ENCODE measurements around the gene ANKRD34B. TPM values are rescaled to one million over a fixed set of nuclear protein-coding genes. Genes with fewer than 3 reads are reported as not detected.

The ANKRD34B gene
- total RNA-seq, 1 donor from 2014 or later = 0.17 TPM

- H3K27me3 Mint-ChIP-seq = no peaks in the 10 kb centered on the region
- DNase-seq (ENCODE audit: low spot score, unreplicated experiment) = no peak
- TF ChIP-seq CTCF (IDR thresholded peaks at IDR 0.05; ENCODE audit: unreplicated experiment) = no peak
- H3K27ac Mint-ChIP-seq = no peak overlapping the region
- no peaks in the 10 kb centered on the region for H3K36me3 Mint-ChIP-seq (ENCODE audit: insufficient read depth)
- H3K4me3 Mint-ChIP-seq (ENCODE audit: low read depth) = no peak overlapping the region
- no peaks in the 10 kb centered on the region for H3K9me3 Mint-ChIP-seq (ENCODE audit: low read depth)
- no peaks in the 10 kb centered on the region for H3K4me1 Mint-ChIP-seq (ENCODE audit: low read depth)
Measured at GRCh38 chr5:80594810-80595209, 24.7 kb upstream of the ANKRD34B start.

GRCh38 chr5:80592761-80593160 lies 22.7 kb upstream of the ANKRD34B start:
- H3K36me3 Mint-ChIP-seq (ENCODE audit: insufficient read depth) = no peaks in the 10 kb centered on the region
- H3K4me1 Mint-ChIP-seq (ENCODE audit: low read depth) = no peaks in the 10 kb centered on the region
- H3K27me3 Mint-ChIP-seq = no peaks in the 10 kb centered on the region
- H3K27ac Mint-ChIP-seq = no peak overlapping the region
- no peak overlapping the region for H3K4me3 Mint-ChIP-seq (ENCODE audit: low read depth)
- H3K9me3 Mint-ChIP-seq (ENCODE audit: low read depth) = no peaks in the 10 kb centered on the region
- no peak for TF ChIP-seq CTCF (IDR thresholded peaks at IDR 0.05; ENCODE audit: unreplicated experiment)
- no peak for DNase-seq (ENCODE audit: low spot score, unreplicated experiment)

GRCh38 chr5:80592105-80592504 lies 22.0 kb upstream of the ANKRD34B start:
- DNase-seq (ENCODE audit: low spot score, unreplicated experiment) = no peak
- Mint-ChIP-seq H3K27ac (no peak overlapping the region), H3K4me3 (ENCODE audit: low read depth) (no peak overlapping the region), H3K4me1 (ENCODE audit: low read depth) (no peaks in the 10 kb centered on the region), H3K9me3 (ENCODE audit: low read depth) (no peaks in the 10 kb centered on the region), H3K36me3 (ENCODE audit: insufficient read depth) (no peaks in the 10 kb centered on the region), H3K27me3 (no peaks in the 10 kb centered on the region)
- TF ChIP-seq CTCF (IDR thresholded peaks at IDR 0.05; ENCODE audit: unreplicated experiment) = no peak

GRCh38 chr5:80591352-80591751 lies 21.3 kb upstream of the ANKRD34B start:
- no peak for DNase-seq (ENCODE audit: low spot score, unreplicated experiment)
- Mint-ChIP-seq H3K27me3 (no peaks in the 10 kb centered on the region), H3K9me3 (ENCODE audit: low read depth) (no peaks in the 10 kb centered on the region), H3K27ac (no peak overlapping the region), H3K36me3 (ENCODE audit: insufficient read depth) (no peaks in the 10 kb centered on the region), H3K4me1 (ENCODE audit: low read depth) (no peaks in the 10 kb centered on the region), H3K4me3 (ENCODE audit: low read depth) (no peak overlapping the region)
- no peak for TF ChIP-seq CTCF (IDR thresholded peaks at IDR 0.05; ENCODE audit: unreplicated experiment)

GRCh38 chr5:80590766-80591165 lies 20.7 kb upstream of the ANKRD34B start:
- Mint-ChIP-seq H3K9me3 (ENCODE audit: low read depth) (no peaks in the 10 kb centered on the region), H3K27ac (no peak overlapping the region)
- no peak for DNase-seq (ENCODE audit: low spot score, unreplicated experiment)

More at GRCh38 chr5:80590766-80591165, 20.7 kb upstream of the ANKRD34B start:
- Mint-ChIP-seq H3K27me3 (no peaks in the 10 kb centered on the region), H3K4me1 (ENCODE audit: low read depth) (no peaks in the 10 kb centered on the region), H3K36me3 (ENCODE audit: insufficient read depth) (no peaks in the 10 kb centered on the region), H3K4me3 (ENCODE audit: low read depth) (no peak overlapping the region)
- TF ChIP-seq CTCF (IDR thresholded peaks at IDR 0.05; ENCODE audit: unreplicated experiment) = no peak

Measured in progenitor cell of endocrine pancreas (in vitro differentiated cells).